NCI-H1105 (cell line): ENCODE measurements around the gene MSI2.

Source experiments
- DNase-seq: peaks from one replicate; lab custom pipeline; 2025; lab: John Stamatoyannopoulos, UW

The MSI2 gene

DNA sequence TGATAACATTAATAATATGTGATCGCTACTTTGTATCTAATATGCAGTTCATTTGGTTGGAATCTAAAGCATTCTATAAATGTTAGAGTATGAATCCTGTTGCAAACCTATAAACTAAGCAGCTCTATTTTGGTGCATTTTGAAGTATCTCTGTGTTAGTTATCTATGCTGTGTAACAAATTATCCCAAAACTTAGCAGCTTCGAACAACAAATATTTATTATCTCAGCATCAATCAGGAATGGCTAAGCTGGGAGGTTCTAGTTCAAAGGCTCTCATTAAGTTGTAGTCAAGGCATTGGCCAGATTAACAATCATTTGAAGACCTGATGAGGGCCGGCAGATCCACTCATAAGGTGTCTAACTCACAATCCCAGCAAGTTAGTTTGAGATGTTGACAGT, 10.1 kb upstream of the MSI2 start:
- DNase-seq: no peak

DNA sequence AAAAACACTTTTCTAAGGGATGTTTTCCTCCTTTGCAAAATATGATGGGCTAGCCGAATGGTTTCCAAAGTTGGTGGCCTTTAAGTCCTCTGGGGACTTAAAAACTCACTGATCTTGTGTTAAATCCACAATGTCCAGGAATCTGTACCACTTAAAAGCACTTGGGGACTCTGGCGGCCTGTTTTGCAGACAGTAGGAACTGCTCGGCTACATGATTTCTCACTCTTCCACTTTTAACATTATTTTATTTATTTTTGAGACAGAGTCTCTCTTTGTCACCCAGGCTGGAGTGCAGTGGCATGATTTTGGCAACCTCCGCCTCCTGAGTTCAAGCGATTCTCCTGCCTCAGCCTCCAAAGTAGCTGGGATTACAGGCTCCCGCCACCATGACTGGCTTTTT, 9.1 kb upstream of the MSI2 start:
- no peak for DNase-seq

DNA sequence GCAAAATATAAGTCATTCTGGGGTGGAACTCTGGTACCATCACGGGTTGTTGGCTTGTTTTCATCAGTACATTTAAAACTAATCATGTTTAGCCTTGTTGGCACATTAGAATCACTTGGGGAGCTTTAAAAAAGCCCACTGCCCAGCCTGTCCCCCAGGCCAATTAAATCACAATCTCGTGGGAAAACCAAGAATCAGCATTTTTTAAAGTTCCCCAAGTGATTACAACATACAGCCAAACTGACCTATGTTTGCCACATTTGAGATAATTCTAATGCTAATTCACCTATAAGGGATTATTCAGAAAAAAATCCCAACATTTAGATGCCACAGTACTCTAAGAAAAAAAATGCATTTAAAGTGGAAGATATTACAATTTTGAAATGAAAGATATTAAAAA, 8.4 kb upstream of the MSI2 start:
- no peak for DNase-seq

DNA sequence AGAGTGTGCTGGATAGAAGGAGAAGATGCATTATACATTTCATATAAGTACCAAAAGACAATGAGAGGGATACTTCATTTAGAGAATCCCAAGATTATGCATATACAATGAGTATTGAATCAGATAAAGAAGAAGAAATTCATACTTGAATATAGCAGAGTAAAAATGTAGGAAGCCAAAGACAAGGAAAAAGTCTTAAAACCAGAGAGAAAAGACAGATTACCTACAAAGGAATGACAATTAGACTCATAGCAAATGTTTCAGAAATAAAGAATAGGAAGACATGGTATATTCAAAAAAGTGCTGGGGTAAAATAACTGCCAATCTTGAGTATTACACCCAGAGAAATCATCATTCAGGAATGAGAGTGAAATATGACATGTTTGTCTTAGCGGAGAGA, 6.8 kb upstream of the MSI2 start:
- no peak for DNase-seq

DNA sequence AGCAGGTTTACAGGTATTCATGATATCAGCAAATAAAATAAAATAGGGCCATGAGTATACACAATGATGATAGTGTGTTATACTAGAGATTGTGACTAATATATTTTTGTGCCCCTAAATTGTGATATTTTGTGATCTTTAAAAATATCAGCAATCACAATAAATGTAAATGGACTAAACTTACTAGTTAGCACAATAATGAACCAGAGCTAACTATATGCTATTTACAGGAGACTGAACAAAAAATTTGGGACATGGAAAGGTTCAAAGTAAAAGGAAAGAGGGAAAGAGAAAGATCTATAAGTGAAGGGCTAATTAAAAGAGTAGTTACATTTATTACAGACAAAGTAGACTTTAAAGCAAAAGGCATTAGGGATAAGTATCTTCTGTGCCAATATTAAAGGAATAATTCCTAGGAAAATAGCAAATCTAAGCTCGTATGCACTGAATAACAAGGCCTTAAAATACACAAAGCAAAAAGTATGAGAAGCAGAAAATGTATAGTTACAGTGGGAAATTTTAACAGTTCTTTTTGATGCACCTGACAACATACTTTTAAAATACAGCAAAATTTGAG, 5.0 kb upstream of the MSI2 start:
- no peak for DNase-seq

DNA sequence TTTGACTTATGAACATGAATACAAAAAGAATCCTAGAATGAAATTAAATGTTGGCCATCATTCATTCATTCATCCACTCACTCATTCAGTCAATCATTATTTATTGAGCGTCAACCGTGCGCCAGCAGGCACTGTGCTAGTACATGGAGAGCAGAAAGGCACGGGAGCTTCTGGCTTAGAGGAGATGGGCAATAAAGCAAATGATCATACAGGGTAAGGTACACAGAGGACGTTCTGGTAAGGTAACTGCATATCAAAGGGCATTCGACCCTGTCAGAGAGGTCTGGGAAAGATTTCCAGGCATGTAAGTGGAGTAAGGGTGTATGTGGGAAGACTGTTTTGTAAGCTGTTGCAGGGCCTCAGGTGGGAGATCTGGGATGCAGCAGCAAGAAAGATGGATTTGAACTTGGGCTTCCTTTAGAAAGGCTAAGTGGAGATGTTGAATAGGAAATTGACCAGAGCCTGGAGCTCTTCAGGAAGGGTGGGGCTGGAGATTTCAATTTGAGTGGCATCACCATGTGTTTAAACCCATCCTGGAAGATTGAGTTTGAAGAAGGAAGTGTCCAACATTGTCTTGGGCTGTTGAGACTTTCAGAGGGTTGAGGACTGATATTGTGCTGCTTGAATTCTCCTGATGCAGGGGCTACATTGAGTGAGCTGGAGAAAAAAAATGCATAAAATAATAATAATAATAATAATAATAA, 2.8 kb upstream of the MSI2 start:
- DNase-seq: no peak

DNA sequence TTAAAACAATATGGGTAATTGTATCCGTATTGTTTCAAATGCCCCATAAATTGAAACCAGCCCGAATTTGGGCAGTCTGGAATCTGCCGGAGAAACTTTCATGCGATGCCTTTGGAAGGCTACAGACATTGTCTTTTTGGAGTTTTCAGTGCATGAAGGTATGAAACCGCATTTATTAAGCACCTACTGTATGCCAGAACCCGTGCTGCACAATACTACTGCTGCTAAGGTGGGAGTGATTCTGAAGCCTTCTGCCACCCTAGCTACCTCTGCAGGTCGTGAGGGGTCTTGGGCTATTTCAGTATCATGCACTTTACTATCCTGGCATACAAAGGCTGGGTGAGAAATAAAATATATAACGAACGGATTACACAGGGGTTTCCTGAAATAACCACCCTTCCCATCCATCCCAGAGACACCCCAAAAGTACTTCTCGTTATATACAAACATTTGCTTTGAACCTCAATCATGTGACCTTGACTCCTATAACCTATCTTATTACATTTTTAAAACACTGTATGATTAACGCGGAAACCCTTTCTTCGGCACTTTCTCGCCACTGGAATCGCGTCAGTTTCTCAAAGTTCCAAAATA, 1.0 kb upstream of the MSI2 start:
- DNase-seq: no peak

DNA sequence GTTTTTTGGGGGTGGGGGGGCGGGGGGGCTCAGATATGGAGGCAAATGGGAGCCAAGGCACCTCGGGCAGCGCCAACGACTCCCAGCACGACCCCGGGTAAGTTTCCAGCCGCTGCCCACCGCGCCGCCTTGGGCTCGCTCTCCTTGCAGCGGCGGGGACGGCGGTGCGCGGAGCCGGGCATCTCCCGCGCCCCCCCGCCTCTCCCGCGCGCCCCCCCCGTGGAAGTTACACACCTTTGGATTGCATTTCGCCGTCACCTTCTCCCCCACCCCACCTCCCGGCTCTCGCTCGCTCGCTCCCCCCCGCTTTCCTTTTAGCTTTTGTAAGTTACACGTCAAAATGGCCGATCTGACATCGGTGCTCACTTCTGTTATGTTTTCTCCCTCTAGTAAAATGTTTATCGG, 387 bp downstream of the MSI2 start:
- no peak for DNase-seq

DNA sequence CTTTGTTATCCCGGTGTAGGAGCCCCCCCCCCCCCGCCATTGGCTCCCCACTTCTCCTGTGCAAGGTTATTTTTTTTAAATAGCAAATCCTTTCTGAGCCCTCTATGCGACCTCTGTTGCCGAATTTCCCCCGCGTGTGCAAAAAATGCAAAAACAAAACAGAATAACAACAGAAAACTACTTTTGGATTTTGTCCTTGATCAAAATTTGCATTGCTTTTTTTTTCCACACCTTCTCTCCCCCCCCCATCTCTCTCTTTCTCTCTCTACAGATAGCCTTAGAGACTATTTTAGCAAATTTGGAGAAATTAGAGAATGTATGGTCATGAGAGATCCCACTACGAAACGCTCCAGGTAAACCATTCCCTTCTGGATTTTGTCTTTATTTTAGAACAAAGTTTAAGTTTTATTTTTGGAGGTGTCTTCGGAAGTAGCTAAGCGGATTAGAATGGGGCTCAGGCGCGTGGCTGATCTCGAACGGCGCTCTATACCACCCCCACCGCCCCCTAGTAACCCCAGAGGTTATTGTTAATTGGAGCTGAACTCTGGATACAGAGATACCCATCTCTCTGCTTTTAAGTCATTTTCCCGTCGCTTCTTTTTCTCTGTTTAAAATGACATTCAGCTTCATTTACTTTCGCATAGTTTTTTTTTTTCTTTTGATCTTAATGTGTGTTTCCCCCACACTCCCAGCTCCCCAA, 1.0 kb downstream of the MSI2 start:
- DNase-seq: no peak

DNA sequence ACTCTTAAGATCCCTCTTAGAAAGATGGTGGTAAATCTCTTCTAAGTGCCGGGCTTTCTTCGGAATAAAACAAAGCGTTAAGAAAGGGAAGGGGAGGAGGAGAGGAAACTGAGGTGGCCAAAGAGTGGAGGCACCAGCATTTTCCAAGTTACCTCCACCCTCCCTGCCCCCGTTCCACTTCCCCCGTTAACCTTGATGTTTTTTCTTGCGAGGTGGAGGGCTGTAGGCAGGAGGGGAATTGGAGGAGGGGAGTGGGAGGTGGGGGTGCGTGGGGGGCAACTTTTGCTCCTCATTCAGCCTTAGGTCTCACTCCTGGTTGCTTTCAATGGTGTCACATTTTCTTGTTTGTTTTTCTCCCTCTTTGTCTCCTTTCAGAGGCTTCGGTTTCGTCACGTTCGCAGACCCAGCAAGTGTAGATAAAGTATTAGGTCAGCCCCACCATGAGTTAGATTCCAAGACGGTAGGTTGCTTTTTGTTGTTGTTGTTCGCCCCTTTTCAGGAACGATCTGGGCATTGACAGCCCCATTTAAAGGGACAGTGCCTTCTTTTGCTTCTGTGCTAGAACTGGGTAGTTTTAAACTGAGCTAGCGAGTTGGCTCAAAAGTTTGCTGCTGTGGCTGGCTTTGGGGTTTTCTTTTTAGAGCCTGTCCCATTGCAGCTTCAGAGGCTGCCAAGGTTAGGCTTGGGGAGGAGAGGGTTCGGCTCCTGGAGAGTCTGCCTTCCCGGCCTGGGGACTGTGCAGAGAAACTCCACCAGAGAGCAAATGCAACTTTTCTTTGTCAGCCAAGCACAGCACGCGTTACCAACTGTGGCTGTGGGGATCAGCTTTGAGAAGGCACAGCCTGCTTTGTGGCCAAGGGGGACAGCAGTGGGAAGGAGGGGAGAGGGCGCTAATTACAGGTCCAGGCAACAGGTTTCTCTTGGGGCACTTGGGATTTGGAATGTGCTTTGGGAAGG, 1.9 kb downstream of the MSI2 start:
- no peak for DNase-seq

DNA sequence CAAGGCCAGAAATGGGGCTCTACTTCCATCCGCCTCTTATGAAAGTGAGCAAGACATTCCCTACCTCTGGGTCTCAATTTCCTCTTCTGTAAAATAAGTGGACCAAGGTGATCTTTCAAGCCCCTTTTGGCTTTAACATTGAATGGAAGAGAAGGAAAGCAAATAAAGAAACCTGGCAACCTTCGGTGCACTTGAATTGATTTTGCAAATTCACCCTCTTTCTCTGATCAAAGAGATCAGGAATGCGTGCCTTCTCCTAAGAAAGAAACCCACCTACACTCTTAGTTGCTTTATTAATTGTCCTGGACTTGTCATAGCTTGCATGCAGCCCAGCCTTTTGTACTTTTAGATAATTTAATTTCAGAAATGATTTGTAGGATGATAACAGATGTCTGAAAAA, 3.0 kb downstream of the MSI2 start:
- no peak for DNase-seq

DNA sequence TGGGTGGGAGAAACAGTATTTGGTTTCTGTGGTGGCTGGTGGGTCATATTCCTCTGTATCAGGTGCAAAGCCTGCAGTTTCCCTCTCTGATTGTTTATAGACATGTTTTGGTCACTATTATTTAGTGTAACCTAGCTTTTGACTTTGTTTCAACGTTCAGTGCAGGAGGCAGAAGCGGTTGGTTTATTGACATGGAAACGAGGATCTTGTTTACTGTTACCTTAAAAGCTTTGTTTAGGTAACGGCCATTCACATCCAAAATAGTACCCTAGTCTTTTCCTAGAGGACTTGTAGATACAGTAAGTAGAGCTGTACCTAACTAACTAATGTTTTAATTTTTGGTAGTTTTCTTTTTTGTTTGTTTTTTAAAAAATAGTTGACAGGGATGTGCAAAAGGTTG, 3.5 kb downstream of the MSI2 start:
- DNase-seq: no peak

DNA sequence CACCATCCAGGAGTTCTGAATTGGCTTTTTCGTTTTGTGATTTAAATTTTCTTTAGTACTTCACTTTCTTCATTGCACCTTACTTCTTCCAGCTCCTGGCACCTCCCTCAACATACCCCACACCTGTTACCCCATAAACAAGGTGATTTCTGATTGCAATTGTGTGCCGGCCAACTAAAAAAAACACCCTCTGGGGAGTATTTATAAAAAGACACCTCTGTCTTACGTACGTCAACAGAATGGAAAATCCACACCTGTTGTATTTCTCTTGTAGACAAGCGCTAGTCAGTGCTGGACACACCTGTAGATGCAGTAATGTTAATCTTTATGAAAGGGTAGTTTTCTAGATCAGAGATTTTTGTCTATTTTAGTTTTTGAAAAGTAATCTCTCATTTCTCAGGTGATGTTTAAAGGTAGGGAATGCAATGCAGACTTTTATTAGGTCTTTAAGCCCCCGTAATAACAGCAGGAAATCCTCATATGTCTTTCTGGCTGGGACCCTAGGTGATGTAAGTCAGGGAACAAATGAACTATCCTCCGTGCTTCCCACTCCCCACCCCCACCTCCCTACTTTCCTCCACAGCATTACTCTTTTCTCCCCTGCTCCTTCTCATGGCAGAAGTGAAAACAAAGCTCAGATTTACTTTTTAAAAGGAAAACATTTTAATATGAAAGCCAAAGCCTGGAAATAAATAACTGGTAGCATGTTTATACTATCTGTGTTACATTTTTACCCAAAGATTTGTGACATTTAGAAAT, 4.2 kb downstream of the MSI2 start:
- DNase-seq: no peak

DNA sequence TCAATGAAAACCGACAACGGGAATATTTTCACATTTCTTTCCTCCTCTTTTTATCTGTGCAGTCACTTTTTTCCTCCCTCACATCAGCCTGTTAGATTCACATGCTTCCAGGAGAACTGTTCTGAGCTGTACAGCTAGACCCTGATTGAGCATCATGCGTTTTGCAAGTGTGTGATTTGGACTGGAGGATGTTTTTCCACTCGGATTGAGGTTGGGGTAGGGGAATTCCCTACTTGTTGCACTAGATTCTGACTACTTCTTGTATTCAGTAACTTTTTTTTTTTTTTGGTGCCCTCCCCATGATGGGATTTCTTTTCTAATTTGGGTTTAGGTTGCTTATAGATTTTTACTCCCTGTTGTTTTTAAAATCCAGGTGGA, 4.8 kb downstream of the MSI2 start:
- DNase-seq: no peak

DNA sequence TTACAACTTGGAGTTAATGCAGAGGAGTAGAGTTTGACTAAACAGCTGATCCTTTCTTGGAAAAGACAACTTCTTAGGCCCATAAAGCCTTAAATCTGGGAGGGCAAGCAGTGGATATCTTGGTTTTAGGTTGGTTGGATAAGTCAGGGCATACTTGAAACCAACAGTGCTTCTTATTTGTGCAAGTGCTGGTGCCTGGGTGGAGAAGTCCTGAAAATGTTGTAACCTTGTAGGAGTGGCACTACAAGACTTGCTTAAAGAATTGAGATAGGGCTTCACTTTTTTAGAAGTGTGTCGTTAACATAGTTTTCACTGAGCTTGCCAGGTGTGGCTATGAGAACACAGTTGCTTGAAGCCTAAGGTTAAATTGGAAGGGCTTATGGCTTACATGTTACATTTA, 6.2 kb downstream of the MSI2 start:
- no peak for DNase-seq

DNA sequence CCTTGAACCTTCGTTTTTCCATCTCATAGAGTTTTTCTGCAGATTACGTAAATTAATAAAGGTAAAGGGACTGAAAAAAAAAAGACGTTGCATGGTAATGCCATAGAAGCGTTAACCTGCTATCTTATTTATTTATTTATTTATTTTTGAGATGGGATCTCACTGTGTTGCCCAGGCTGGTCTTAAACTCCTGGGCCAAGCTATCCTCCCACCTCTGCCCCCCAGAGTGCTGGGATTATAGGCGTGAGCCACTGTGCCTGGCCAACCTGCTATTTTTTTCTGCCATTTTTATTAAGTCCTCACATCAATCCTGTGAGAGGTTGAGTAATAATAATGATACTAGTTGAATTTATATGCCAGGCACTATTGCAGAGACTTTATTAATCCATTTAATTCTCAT, 7.9 kb downstream of the MSI2 start:
- no peak for DNase-seq

DNA sequence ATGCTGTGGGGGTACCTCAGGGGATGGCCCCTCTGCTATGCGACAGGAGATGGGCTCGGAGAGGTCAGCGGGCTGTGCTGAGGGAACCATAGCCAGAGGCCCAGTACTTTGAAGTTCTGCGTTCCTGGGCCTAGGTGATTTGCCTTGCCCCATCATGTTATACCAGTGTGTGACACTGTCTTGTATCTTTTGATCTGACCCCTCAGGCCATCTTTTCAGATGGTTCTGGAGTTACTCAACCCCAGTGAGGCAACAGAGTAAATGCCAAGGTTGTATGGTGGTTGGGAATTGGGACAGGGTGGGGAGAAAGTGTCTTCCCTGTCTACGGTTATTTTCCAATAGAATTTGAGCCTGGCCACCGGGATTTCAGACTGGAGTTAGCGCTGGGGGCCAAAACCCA, 8.5 kb downstream of the MSI2 start:
- DNase-seq: no peak

DNA sequence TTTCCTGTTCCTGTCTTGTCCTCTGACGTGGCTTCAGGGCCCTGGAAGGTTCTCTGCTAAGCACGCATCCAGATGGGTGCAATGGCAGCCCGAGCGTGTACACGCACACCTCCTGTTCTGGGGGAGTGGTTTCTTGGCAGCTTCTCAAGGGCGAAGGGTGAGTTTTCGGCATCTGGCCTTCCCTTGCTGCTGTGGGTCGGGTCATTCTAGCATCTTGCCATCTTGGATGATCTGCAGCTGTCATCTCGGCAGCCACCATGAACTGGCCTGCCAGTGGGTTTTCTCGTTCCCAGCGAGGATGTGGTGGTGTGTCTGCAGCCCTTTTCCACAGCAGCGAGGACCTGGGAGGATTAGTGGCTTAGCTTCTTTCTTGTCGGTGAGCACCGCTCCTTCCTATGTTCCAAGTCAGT, 10.6 kb downstream of the MSI2 start:
- DNase-seq: no peak

DNA sequence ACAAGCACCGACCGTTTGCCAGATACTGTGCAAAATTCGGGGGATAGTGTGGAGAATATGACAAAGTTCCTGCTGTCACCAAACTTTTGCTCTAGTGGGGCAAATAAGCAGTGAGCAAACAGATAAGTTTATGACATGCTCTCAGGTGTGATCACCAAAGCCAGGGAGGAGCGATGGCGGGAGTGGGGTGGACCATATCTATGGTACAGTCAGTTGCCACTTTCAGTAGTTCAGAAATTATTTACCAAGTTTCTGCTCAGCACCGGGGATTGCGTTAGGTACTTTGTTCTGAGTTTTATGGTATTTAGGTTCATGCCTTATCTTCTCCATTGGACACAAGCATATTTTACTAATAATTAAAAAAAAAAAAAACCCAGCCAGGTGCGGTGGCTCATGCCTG, 11.9 kb downstream of the MSI2 start:
- no peak for DNase-seq

DNA sequence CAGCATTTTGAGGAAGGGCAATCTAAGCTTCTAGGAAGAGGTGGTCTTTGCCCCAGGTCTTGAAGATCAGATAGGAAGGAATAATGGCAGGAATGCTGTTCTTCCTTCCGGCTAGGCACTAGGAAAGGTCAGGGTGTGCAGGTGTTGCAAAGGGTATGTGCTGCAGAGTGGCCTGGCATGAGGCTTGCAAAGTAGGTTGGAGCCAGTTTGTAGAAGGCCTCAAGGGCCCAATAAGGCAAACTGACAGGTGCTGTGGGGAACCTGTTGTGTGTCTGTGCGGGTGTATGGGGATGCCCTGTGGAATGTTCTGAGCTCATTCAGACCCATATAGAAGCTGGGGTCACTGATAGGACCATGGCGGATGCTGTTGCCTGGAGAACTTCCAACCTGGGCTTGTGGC, 12.7 kb downstream of the MSI2 start:
- DNase-seq: no peak

DNA sequence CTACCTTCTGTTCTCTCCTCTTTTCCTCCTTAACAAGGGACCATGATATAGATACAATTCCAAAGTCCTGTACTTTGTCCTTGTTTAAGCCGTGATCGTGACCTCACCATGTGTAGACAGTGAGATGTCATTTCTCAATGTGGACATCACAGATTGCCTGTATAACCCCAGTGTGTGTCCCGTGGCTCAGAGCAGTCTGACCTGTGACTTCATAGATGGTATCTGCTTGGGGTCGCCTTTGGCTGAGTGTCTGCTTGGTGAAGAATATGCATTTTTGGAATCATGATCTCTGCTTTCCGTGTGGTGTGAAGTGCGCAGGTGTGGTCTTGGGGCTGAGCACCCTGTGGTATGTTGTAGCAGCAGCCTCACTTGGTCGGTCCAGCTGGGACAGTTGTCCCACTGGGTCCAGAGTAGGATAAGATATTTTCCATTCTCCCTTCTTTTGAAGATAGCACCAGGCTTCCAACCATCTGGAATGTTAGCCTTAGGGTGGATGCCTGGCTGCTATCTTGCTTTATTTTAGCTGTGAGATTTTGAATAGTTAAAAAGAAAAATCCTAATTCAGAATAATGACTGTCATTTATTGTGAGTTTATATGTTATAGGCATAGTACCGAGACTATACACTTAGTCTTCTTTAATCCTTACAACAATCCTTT, 13.4 kb downstream of the MSI2 start:
- DNase-seq: no peak
